HepG2 (cell line): ENCODE results near the gene ITPRIP.

ENCODE experiments used
- DMAP1 ChIP-seq: IDR thresholded peaks from 2 replicates; pipeline ENCODE4 v1.6.1; 2016
- NCOR1 ChIP-seq: fragments of 200-600 bp; sonication (generic); IDR thresholded peaks from 2 replicates; pipeline ENCODE4 v1.7.0; 2017; ENCODE audit warnings: antibody characterized with exemption, low read length, borderline replicate concordance
- TF ChIP-seq, protein P1 (sequence below): sonication (generic); formaldehyde crosslinking; IDR thresholded peaks from 2 replicates; pipeline ENCODE4 v1.5.0; 2020; ENCODE audit warnings: mild to moderate bottlenecking, missing genetic modification reagents, moderate library complexity
- TF ChIP-seq, protein P2 (sequence below): sonication (generic); formaldehyde crosslinking; IDR thresholded peaks from 2 replicates; pipeline ENCODE4 v1.8.1; 2023; ENCODE audit warnings: mild to moderate bottlenecking, missing genetic modification reagents, borderline replicate concordance

DNA sequence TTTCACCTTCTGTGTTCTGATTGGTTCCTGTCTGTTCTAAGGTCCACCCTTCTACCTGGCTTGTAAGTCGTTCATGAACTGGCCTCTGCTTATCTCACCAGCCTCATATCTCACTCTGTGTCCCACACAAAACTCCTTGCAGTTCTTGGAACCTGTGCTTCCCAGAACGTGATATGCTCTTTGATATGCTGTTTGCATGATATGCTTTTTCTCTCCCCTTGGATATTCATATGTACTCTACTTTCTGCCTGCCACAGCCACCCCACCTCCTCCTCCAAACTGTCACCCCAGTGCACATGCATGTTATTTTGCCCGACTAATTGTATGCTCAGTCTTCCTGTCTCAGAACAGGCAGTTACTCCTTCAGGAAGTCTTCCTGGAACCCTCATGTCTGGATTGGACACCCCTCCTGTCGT is 1.9 kb upstream of the ITPRIP start:
- TF ChIP-seq, protein P1, sequence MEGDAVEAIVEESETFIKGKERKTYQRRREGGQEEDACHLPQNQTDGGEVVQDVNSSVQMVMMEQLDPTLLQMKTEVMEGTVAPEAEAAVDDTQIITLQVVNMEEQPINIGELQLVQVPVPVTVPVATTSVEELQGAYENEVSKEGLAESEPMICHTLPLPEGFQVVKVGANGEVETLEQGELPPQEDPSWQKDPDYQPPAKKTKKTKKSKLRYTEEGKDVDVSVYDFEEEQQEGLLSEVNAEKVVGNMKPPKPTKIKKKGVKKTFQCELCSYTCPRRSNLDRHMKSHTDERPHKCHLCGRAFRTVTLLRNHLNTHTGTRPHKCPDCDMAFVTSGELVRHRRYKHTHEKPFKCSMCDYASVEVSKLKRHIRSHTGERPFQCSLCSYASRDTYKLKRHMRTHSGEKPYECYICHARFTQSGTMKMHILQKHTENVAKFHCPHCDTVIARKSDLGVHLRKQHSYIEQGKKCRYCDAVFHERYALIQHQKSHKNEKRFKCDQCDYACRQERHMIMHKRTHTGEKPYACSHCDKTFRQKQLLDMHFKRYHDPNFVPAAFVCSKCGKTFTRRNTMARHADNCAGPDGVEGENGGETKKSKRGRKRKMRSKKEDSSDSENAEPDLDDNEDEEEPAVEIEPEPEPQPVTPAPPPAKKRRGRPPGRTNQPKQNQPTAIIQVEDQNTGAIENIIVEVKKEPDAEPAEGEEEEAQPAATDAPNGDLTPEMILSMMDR, result no peak
- TF ChIP-seq, protein P2, sequence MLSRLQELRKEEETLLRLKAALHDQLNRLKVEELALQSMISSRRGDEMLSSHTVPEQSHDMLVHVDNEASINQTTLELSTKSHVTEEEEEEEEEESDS (CRISPR knock-in tag), result no peak
- TF ChIP-seq NCOR1 (no peak), DMAP1 (CRISPR knock-in tag) (no peak)
